Measurements from ENCODE around the gene ATG10. TPM values are rescaled to one million over a fixed set of nuclear protein-coding genes. Genes with fewer than 3 reads are reported as not detected.
"Not testable (repeated sequence)": the region's sequence is repeated elsewhere in the genome, so short reads cannot be mapped to it uniquely, and the experiment has no call there.

The ATG10 gene
- total RNA-seq, 1 donor from 2014 or later: 4.2 TPM

- Histone ChIP-seq H3K27ac (no peak overlapping the region), H3K9me3 (no peaks in the 10 kb centered on the region), H3K27me3 (no peaks in the 10 kb centered on the region), H3K4me3 (no peak overlapping the region), H3K4me1 (no peaks in the 10 kb centered on the region), H3K36me3 (no peaks in the 10 kb centered on the region)
- no peak for TF ChIP-seq POLR2A (IDR thresholded peaks at IDR 0.05)
- no peak for TF ChIP-seq CTCF (IDR thresholded peaks at IDR 0.05)
- no peak for TF ChIP-seq POLR2AphosphoS5 (IDR thresholded peaks at IDR 0.05; ENCODE audit: insufficient read depth in 1 of 2, low read depth in 1 of 2)
- DNase-seq (ENCODE audit: extremely low spot score in 2 of 2): no peak
- intact Hi-C loops (cut with DNase I): no loop called here
Measured at GRCh38 chr5:82137205-82137604, 165.4 kb downstream of the ATG10 start.

- H3K4me3 ChIP-seq; intact Hi-C loops (cut with DNase I): not testable (repeated sequence)
Measured at GRCh38 chr5:82139837-82140236, 168.0 kb downstream of the ATG10 start.

GRCh38 chr5:82142217-82142841, 170.5 kb downstream of the ATG10 start:
- TF ChIP-seq POLR2AphosphoS5 (IDR thresholded peaks at IDR 0.05; ENCODE audit: insufficient read depth in 1 of 2, low read depth in 1 of 2) (no peak), POLR2A (IDR thresholded peaks at IDR 0.05) (no peak), CTCF (IDR thresholded peaks at IDR 0.05) (no peak)
- no peak overlapping the region for H3K27ac ChIP-seq
- intact Hi-C loops (cut with DNase I): no loop called here
- H3K4me3 ChIP-seq: no peak overlapping the region
- H3K9me3 ChIP-seq: no peaks in the 10 kb centered on the region
- no peaks in the 10 kb centered on the region for H3K36me3 ChIP-seq
- H3K27me3 ChIP-seq: no peaks in the 10 kb centered on the region
- DNase-seq (ENCODE audit: extremely low spot score in 2 of 2): no peak
- no peaks in the 10 kb centered on the region for H3K4me1 ChIP-seq

More at GRCh38 chr5:82139837-82140236, 168.0 kb downstream of the ATG10 start:
- H3K9me3 ChIP-seq; H3K27ac ChIP-seq; H3K36me3 ChIP-seq; H3K4me1 ChIP-seq; H3K27me3 ChIP-seq; DNase-seq (ENCODE audit: extremely low spot score in 2 of 2): not testable (repeated sequence)

- H3K36me3 ChIP-seq: no peaks in the 10 kb centered on the region
- DNase-seq (ENCODE audit: extremely low spot score in 2 of 2): no peak
- no peak overlapping the region for H3K27ac ChIP-seq
- H3K4me3 ChIP-seq: no peak overlapping the region
- intact Hi-C loops (cut with DNase I): no loop called here
- no peaks in the 10 kb centered on the region for H3K9me3 ChIP-seq
- TF ChIP-seq CTCF (IDR thresholded peaks at IDR 0.05) (no peak), POLR2AphosphoS5 (IDR thresholded peaks at IDR 0.05; ENCODE audit: insufficient read depth in 1 of 2, low read depth in 1 of 2) (no peak), POLR2A (IDR thresholded peaks at IDR 0.05) (no peak)
- no peaks in the 10 kb centered on the region for H3K4me1 ChIP-seq
- no peaks in the 10 kb centered on the region for H3K27me3 ChIP-seq
Measured at GRCh38 chr5:82142928-82143577, 171.2 kb downstream of the ATG10 start.

GRCh38 chr5:82147860-82148573, 176.2 kb downstream of the ATG10 start:
- no peaks in the 10 kb centered on the region for H3K36me3 ChIP-seq
- no peaks in the 10 kb centered on the region for H3K9me3 ChIP-seq
- H3K4me3 ChIP-seq: no peak overlapping the region
- intact Hi-C loops (cut with DNase I): no loop called here
- no peaks in the 10 kb centered on the region for H3K27me3 ChIP-seq
- DNase-seq (ENCODE audit: extremely low spot score in 2 of 2): no peak
- TF ChIP-seq CTCF (IDR thresholded peaks at IDR 0.05) (no peak), POLR2AphosphoS5 (IDR thresholded peaks at IDR 0.05; ENCODE audit: insufficient read depth in 1 of 2, low read depth in 1 of 2) (peak in 1 of 2 donors; percentile 69)
- no peaks in the 10 kb centered on the region for H3K4me1 ChIP-seq
- no peak overlapping the region for H3K27ac ChIP-seq
